RWPE2 (cell line): ENCODE results near the gene TIMM13.

Experiments
- ATAC-seq: fragments of 200-7000 bp; cut with Tn5 transposase; 3 replicates; pipeline ENCODE4 v1.9.1; 2021; ENCODE audit warnings: low read depth
- DNase-seq: peaks from one replicate; pipeline ENCODE4 v3.0.0-alpha.2; 2020; ENCODE audit warnings: low spot score
- H3K27ac ChIP-seq: fragments of 450-650 bp; 2 replicates; pipeline ENCODE4 v1.5.1; 2017; ENCODE audit warnings: mild to moderate bottlenecking; ENCODE audit not compliant: poor library complexity, severe bottlenecking
- H3K27me3 ChIP-seq: fragments of 250-450 bp; sonication (Bioruptor Pico); 2 replicates; pipeline ENCODE4 v1.5.1; 2021; ENCODE audit warnings: mild to moderate bottlenecking, moderate library complexity; ENCODE audit not compliant: insufficient read depth, poor library complexity, severe bottlenecking
- H3K36me3 ChIP-seq: fragments of 250-450 bp; sonication (Bioruptor Pico); 2 replicates; pipeline ENCODE4 v1.5.1; 2020; ENCODE audit warnings: low read depth, mild to moderate bottlenecking, moderate library complexity
- H3K4me1 ChIP-seq: fragments of 250-450 bp; sonication (Bioruptor Pico); 2 replicates; pipeline ENCODE4 v1.5.1; 2021; ENCODE audit warnings: mild to moderate bottlenecking, moderate library complexity; ENCODE audit not compliant: insufficient read depth, poor library complexity, severe bottlenecking
- H3K4me3 ChIP-seq: fragments of 250-450 bp; sonication (Bioruptor Pico); 2 replicates; pipeline ENCODE4 v1.5.1; 2021; ENCODE audit warnings: mild to moderate bottlenecking, moderate library complexity; ENCODE audit not compliant: severe bottlenecking
- H3K9me3 ChIP-seq: fragments of 250-450 bp; sonication (Bioruptor Pico); 2 replicates; pipeline ENCODE4 v1.5.1; 2021; ENCODE audit warnings: mild to moderate bottlenecking, moderate library complexity; ENCODE audit not compliant: severe bottlenecking
- TF ChIP-seq, protein P1 (sequence below): fragments of 450-650 bp; IDR thresholded peaks from one replicate; pipeline ENCODE4 v1.5.1; 2017; ENCODE audit warnings: mild to moderate bottlenecking, moderate library complexity; ENCODE audit not compliant: poor library complexity, severe bottlenecking

TIMM13 gene

DNA sequence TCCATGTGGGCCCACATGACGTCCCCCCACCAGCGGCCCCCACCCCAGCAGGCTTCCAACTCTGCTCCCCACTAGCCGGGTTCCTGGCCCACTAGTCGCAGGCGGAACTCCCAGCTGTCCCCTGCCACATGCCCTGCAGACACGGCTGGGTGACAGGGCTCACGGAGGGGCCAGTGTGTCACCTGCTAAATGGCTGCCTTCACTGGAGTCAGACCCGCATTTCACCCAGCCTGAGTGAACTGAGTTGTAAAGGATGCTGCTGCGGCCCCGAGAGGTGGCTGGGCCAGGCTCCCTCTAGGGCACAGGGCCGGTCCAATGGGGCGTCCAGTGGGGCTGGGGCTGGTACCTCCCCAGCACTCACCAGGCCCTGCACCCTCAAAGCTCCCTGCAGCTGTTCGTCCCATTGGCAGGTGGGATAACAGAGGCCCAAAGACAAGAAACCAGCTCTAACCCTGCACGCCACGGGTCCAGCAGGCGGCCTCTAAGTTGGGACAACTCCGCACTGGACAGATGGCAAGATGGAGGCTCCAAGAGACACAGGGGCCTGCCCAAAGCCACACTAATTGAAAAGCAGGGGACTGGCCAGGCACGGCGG is 26.1 kb upstream of the TIMM13 start:
- Histone ChIP-seq H3K27me3 (no peaks in the 10 kb centered on the region), H3K36me3 (peaks cover 15% of the 10 kb centered on the region), H3K27ac (no peak overlapping the region), H3K4me1 (no peaks in the 10 kb centered on the region), H3K4me3 (no peak overlapping the region), H3K9me3 (no peaks in the 10 kb centered on the region)
- no peak for DNase-seq
- TF ChIP-seq, protein P1, sequence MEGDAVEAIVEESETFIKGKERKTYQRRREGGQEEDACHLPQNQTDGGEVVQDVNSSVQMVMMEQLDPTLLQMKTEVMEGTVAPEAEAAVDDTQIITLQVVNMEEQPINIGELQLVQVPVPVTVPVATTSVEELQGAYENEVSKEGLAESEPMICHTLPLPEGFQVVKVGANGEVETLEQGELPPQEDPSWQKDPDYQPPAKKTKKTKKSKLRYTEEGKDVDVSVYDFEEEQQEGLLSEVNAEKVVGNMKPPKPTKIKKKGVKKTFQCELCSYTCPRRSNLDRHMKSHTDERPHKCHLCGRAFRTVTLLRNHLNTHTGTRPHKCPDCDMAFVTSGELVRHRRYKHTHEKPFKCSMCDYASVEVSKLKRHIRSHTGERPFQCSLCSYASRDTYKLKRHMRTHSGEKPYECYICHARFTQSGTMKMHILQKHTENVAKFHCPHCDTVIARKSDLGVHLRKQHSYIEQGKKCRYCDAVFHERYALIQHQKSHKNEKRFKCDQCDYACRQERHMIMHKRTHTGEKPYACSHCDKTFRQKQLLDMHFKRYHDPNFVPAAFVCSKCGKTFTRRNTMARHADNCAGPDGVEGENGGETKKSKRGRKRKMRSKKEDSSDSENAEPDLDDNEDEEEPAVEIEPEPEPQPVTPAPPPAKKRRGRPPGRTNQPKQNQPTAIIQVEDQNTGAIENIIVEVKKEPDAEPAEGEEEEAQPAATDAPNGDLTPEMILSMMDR, result no peak
- no peak for ATAC-seq

DNA sequence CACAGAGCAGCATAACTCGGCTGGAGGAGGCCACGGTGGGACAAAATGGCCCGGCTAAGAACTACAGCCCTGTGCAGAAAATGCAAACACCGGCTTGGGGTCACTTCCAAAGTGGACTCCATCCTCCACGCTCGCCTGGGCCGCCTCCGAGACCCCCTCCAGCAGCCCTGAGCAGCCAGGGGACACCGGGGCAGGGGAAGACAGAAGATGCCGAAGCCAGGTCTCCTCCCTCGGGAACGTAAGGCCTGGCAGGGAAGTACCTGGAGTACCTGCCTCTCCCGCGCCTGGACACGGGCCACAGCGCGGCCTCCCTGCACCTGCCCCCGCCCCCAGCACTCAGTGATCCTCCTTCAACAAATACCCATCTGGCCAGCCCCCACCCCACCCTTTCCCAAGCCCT is 24.4 kb upstream of the TIMM13 start:
- DNase-seq (no peak), ATAC-seq (no peak)
- H3K4me1 ChIP-seq, result no peaks in the 10 kb centered on the region
- peaks cover 22% of the 10 kb centered on the region for H3K36me3 ChIP-seq
- H3K27ac ChIP-seq, result no peak overlapping the region
- no peaks in the 10 kb centered on the region for H3K27me3 ChIP-seq
- no peaks in the 10 kb centered on the region for H3K9me3 ChIP-seq
- no peak overlapping the region for H3K4me3 ChIP-seq
- TF ChIP-seq, protein P1, result no peak

DNA sequence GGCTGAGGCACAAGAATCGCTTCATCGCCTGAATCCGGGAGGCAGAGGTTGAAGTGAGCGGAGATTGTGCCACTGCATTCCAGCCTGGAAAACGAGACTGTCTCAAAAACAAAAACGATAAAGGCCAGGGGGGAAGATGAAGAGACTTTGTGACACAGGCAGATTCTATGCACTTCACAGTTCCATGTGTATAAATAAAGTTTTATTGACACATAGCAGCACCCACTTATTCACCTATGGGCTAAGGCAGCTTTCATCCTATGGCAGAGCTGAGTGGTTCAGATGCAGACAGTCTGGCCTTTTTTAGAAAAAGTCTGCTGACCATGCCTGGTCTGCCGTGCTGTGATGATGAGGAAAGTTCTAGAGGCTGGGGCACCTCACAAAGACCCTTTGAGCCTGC is 23.8 kb upstream of the TIMM13 start:
- H3K27me3 ChIP-seq, result no peaks in the 10 kb centered on the region

DNA sequence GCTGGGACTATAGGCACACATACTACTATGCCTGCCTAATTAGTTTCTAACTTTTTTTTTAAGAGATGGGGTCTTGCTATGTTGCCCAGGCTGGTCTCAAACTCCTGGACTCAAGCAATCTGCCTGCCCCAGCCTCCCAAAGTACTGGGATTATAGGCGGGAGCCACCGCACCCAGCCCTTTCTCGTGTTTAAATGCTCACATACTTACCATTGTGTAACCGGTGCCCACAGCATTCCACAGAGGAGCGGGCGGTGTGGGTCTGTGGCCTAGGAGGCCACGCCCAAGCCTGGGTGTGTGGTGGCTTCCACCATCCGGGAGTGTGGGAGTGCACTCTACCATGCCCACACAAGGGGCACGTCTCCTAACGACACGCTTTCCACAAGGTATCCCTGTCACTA is 21.6 kb upstream of the TIMM13 start:
- no peak for ATAC-seq
- no peak for DNase-seq
- Histone ChIP-seq H3K36me3 (peaks cover 22% of the 10 kb centered on the region), H3K4me1 (no peaks in the 10 kb centered on the region), H3K4me3 (no peak overlapping the region), H3K27ac (no peak overlapping the region), H3K9me3 (no peaks in the 10 kb centered on the region), H3K27me3 (no peaks in the 10 kb centered on the region)
- TF ChIP-seq, protein P1, result no peak

More for the DNA sequence above, 23.8 kb upstream of the TIMM13 start:
- DNase-seq (no peak), ATAC-seq (no peak)
- H3K4me3 ChIP-seq, result no peak overlapping the region
- H3K36me3 ChIP-seq, result peaks cover 22% of the 10 kb centered on the region
- TF ChIP-seq, protein P1, result no peak
- no peaks in the 10 kb centered on the region for H3K9me3 ChIP-seq
- no peak overlapping the region for H3K27ac ChIP-seq
- no peaks in the 10 kb centered on the region for H3K4me1 ChIP-seq

DNA sequence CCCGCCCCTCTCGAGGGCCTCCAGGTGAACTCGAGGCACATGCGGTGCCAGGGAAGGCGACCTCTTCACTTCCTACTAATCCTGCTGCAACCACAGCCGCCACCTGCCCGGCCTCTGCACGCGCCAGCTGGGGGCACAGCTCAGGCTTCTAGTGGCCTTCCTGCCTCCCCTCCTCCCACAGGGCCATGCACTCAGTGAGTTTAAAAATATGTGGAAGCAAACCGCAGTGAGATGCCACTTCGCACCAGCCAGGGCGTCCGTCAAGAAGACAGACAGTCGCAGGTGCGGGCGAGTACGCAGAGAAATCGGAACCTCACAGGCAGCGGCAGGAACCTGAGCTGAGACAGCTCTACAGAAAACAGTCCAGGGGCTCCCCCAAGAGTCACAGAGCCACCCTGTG is 19.0 kb upstream of the TIMM13 start:
- no peak for ATAC-seq
- no peak for DNase-seq
- Histone ChIP-seq H3K4me1 (no peaks in the 10 kb centered on the region), H3K9me3 (no peaks in the 10 kb centered on the region), H3K4me3 (no peak overlapping the region), H3K36me3 (peaks cover 41% of the 10 kb centered on the region), H3K27me3 (no peaks in the 10 kb centered on the region), H3K27ac (no peak overlapping the region)
- TF ChIP-seq, protein P1, result no peak
